GM18951 (cell line): Measurements from ENCODE around the gene DRC7.
"Not testable (repeated sequence)": the region's sequence is repeated elsewhere in the genome, so short reads cannot be mapped to it uniquely, and the experiment has no call there.

Experiments used
- POLR2A ChIP-seq: IDR thresholded peaks from 4 replicates; pipeline ENCODE4 v1.6.1; 2011; ENCODE audit warnings: mild to moderate bottlenecking; ENCODE audit not compliant: insufficient read length, insufficient read depth; ENCODE audit errors: extremely low read depth
- in situ Hi-C: fragments of 300-500 bp; cut with MboI; formaldehyde crosslinking; loops from one replicate; pipeline ENCODE4 v1.12.0; 2022; ENCODE audit warnings: low sequenced_read_pairs, mixed read lengths, inconsistent platforms; ENCODE audit not compliant: unreplicated experiment

Gene DRC7

DNA sequence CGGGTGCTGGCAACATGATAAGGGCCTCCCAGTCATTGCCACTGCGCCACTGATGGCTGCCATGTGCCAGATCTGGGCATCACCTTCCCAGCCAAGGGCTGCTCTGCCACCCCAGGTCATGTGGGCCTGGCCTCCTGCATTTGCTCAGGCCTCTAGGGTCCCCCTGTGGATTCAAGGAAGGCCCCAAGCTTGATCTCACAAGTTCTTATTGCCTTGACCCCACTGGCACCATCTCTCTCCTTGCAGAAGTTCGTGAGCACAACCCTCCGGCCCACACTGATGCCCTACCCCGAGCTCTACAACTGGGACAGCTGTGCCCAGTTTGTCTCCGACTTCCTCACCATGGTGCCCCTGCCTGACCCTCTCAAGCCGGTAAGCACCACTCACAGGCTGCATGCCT is 5.3 kb downstream of the DRC7 start:
- in situ Hi-C loops, result no loop called here

DNA sequence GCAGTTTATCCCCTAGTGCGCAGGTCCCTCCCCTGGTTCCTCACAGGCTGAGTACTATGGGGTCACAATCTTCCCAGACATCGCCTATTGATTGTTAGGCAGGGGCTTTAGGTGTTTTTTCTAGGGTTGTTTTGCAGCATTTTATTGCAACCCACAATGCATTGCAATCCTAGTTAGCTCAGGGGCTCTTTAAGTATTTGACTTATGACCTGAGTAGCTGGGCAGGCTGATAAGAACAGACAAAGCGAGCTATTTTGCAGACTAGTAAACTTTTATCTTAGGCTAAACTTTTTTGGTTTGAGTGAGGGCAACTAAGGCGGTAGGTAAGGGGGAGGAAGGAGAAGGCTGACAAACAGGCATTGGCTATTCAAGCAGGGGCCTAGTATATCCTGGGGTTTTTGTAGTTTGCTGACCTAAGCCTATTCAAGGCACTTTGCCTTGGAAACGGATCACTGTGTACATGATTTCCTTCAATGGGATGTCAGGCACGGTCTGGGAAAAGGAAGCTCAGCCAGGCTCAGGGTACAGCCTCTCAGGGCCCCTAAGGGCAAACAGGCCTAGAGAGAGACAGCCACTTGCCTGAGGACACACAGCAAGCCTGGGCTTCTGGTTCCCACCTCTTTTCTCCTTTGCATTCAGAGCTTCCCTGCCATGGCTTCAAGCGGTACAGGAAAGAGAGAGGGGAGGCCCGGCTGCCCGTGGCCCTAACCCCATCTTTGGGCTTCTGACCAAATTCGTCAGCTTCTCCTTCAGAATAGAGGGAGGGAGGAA is 6.4 kb downstream of the DRC7 start:
- TF ChIP-seq POLR2A, result no peak
- in situ Hi-C loops, result no loop called here

More for the DNA sequence above, 5.3 kb downstream of the DRC7 start:
- no peak for TF ChIP-seq POLR2A

- in situ Hi-C loops, result no loop called here
- no peak for TF ChIP-seq POLR2A
Observed at GRCh38 chr16:57701759-57702371, 7.3 kb downstream of the DRC7 start.

GRCh38 chr16:57703416-57704010 is 8.9 kb downstream of the DRC7 start:
- TF ChIP-seq POLR2A, result no peak
- in situ Hi-C loops, result no loop called here

DNA sequence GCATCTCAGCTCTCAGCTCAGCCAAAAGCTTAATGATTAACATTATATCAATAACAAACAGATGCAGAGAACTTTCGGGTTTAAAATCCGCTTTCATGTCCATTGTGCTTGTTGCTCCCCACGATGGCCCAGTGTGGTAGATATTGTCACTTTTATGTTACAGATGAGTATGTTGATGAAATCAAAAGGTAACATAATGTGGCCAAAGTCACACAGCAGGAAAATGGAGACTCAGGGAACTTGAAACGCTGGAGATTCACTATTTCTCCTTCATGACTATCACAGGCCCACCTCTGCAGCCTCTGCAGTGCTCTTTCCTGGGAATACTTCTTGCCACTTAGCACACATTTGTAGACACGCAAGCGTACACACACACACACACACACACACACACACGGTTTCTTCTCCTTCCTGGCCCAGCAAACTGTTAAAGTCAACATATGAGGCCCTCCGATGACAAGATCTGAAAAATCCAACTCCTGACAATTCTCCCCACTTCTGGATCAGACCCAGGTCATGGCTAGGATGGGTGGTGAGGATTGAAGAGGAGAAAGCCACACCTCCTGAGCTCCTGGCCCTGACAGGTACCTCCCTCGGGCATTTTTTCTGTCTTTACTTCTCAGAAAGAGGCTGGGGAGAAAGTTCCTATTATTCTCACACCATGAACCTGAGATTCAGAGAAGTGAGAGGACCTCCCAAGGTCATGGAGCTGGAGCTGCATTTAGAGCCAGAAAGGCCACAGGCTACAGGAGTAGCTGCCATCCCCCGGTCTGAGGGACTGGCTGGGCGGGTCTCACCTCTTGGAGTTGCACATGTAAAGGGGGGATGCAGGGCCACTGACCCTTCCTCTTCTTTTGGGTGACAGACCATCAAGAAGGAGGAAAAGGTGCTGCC is 9.7 kb downstream of the DRC7 start:
- in situ Hi-C loops, result no loop called here
- TF ChIP-seq POLR2A, result no peak

GRCh38 chr16:57704905-57705852 is 10.6 kb downstream of the DRC7 start:
- in situ Hi-C loops, result no loop called here
- TF ChIP-seq POLR2A, result no peak

DNA sequence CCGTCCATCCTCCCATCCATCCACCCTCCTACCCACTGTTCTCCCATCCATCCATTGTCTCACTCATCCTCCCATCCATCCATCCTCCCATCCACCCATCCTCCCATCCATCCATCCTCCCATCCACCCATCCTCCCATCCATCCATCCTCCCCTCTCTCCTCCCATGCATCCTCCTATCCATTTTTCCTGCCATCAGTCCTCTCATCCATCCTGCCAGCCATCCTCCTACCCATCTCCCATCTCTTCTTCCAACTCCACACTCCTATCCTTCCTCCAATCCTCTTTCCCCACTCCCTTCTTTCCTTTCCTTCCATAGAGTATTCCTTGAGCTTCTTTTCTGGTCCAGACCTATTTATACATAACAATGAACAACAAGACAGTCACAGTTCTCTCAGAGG is 12.1 kb downstream of the DRC7 start:
- in situ Hi-C loops, result no loop called here
- no peak for TF ChIP-seq POLR2A

DNA sequence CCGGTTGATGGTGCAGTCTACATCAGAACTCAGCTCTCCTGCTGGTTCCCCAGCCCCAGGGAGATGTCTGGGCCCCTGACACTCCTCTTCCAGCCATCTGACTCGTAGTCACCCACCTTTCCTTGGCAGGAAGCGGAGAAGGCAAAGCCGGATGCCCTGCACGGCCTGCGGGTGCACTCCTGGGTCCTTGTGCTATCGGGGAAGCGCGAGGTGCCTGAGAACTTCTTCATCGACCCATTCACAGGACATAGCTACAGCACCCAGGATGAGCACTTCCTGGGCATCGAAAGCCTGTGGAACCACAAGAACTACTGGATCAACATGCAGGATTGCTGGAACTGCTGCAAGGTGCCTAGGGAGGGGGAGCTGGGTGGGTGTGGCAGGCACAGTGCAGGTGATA is 12.7 kb downstream of the DRC7 start:
- TF ChIP-seq POLR2A, result no peak
- in situ Hi-C loops, result no loop called here

DNA sequence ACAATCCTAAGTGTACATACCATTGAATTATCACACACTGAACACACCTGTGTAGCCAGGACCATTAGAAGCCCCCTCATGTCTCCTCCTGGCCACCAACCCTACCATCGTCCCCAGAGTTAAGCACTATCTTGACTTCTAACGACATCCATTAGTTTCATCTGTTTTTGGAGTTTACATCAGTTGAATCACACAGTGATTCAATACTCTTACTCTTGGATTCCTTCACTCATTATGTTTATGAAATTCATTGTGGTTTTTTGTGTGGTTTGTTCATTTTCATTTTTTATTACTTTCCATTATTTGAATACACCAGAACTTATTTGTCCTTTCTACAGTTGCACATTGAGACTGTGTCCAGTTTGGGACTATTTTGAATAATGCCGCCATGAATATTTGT is 13.6 kb downstream of the DRC7 start:
- TF ChIP-seq POLR2A, result no peak
- in situ Hi-C loops, result no loop called here

GRCh38 chr16:57709663-57710062 is 15.1 kb downstream of the DRC7 start:
- in situ Hi-C loops, result no loop called here

GRCh38 chr16:57711346-57711745 is 16.7 kb downstream of the DRC7 start:
- in situ Hi-C loops, result no loop called here
- no peak for TF ChIP-seq POLR2A

More at GRCh38 chr16:57709663-57710062, 15.1 kb downstream of the DRC7 start:
- no peak for TF ChIP-seq POLR2A

GRCh38 chr16:57711993-57712392 is 17.4 kb downstream of the DRC7 start:
- no peak for TF ChIP-seq POLR2A
- in situ Hi-C loops, result no loop called here

DNA sequence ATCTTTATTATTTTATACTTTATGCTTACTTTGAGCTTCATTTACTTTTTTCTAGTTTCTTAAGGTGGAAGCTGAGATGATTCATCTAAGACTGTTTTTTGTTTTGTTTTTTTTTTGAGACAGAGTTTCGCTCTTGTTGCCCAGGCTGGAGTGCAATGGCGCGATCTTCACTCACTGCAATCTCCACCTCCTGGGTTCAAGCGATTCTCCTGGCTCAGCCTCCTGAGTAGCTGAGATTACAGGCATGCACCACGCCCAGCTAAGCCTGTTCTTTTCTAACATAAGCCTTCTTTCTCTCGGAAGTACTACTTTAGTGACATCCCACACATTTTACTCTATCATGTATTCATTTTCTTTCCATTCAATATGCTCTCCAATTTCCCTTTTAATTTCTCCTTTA is 18.0 kb downstream of the DRC7 start:
- in situ Hi-C loops, result not testable (repeated sequence)
